ENCODE measurements around the gene EPB41L1. TPM values are rescaled to one million over a fixed set of nuclear protein-coding genes. Genes with fewer than 3 reads are reported as not detected.

Gene EPB41L1
- total RNA-seq, 1 experiment from 2014 or later = 121 TPM

GRCh38 chr20:36130390-36130789 is 24.1 kb upstream of the EPB41L1 start:
- Mint-ChIP-seq H3K9me3 (ENCODE audit: low read depth, unreplicated experiment) (no peaks in the 10 kb centered on the region), H3K36me3 (ENCODE audit: insufficient read depth, unreplicated experiment) (peaks cover 5% of the 10 kb centered on the region), H3K4me1 (ENCODE audit: low read depth, unreplicated experiment) (peaks cover 34% of the 10 kb centered on the region), H3K27ac (ENCODE audit: unreplicated experiment) (peak overlapping the region; percentile 52), H3K4me3 (ENCODE audit: low read depth, unreplicated experiment) (no peak overlapping the region), H3K27me3 (ENCODE audit: unreplicated experiment) (no peaks in the 10 kb centered on the region)
- TF ChIP-seq CTCF (IDR thresholded peaks at IDR 0.05; ENCODE audit: unreplicated experiment) = no peak
- intact Hi-C loops (cut with micrococcal nuclease; ENCODE audit: unreplicated experiment) = no loop called here
- DNase-seq = no peak
- BruUV-seq (replicated peaks) = no TSS peak
- CTCF ChIA-PET = interaction anchor here (0.8 kb wide), 1 partner anchor 9 kb away, joined by 3 read pairs; no protein-coding TSS in a partner anchor

- CTCF ChIA-PET = interaction anchor here (1.2 kb wide), 1 partner anchor 138 kb away, joined by 3 read pairs; no protein-coding TSS in a partner anchor
- intact Hi-C loops (cut with micrococcal nuclease; ENCODE audit: unreplicated experiment) = no loop called here
- TF ChIP-seq CTCF (IDR thresholded peaks at IDR 0.05; ENCODE audit: unreplicated experiment) = no peak
- no peaks in the 10 kb centered on the region for H3K9me3 Mint-ChIP-seq (ENCODE audit: low read depth, unreplicated experiment)
- peaks cover 9% of the 10 kb centered on the region for H3K36me3 Mint-ChIP-seq (ENCODE audit: insufficient read depth, unreplicated experiment)
- peaks cover 51% of the 10 kb centered on the region for H3K4me1 Mint-ChIP-seq (ENCODE audit: low read depth, unreplicated experiment)
- no peak for DNase-seq
- no peaks in the 10 kb centered on the region for H3K27me3 Mint-ChIP-seq (ENCODE audit: unreplicated experiment)
- BruUV-seq (replicated peaks) = no TSS peak
- H3K27ac Mint-ChIP-seq (ENCODE audit: unreplicated experiment) = no peak overlapping the region
- H3K4me3 Mint-ChIP-seq (ENCODE audit: low read depth, unreplicated experiment) = no peak overlapping the region
Measured at GRCh38 chr20:36132802-36133211, 21.7 kb upstream of the EPB41L1 start.

DNA sequence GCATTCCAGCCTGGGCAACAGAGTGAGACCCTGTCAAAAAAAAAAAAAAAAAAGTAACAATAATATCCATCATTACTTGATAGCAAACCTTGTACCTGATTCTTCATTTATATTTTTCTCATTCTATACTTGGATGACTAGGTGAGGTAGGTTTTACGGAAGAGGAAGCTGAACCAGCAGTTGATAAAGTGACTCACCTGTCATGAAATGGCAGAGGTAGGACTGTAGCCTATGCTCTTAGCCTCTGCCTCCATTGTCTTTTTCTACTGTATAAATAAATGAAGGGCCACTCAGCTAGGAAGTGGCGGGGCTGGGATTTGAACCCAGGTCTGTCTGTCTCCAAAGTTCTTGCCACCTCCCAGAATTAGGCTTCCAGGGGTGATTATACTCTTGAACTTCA is 20.7 kb upstream of the EPB41L1 start:
- TF ChIP-seq CTCF (IDR thresholded peaks at IDR 0.05; ENCODE audit: unreplicated experiment) = no peak
- Mint-ChIP-seq H3K27ac (ENCODE audit: unreplicated experiment) (no peak overlapping the region), H3K4me3 (ENCODE audit: low read depth, unreplicated experiment) (no peak overlapping the region), H3K4me1 (ENCODE audit: low read depth, unreplicated experiment) (peaks cover 51% of the 10 kb centered on the region), H3K27me3 (ENCODE audit: unreplicated experiment) (no peaks in the 10 kb centered on the region), H3K36me3 (ENCODE audit: insufficient read depth, unreplicated experiment) (peaks cover 11% of the 10 kb centered on the region), H3K9me3 (ENCODE audit: low read depth, unreplicated experiment) (no peaks in the 10 kb centered on the region)
- no peak for DNase-seq
- CTCF ChIA-PET = interaction anchor here (0.5 to 1.2 kb wide), 6 partner anchors 14 to 179 kb away, joined by 3 to 4 read pairs (median 4); no protein-coding TSS in a partner anchor
- no TSS peak for BruUV-seq (replicated peaks)
- intact Hi-C loops (cut with micrococcal nuclease; ENCODE audit: unreplicated experiment) = no loop called here

DNA sequence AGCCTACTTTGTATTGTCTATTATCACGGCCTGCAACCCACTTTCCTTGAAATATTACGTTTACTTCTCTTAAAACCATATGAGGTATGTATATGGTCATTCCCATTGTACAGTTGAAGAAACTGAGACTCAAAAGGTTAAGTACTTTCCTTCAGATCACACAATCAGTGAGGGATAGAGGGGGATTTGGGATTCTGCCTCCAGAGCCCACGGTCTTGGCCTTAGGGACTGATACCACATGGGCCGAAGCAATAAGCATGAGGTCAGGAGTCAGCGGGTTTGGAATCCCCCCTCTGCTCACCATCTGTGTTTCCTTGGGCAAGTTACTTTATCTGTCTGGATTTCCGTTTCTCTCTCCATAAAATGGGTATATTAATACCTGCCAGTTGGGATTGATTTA is 19.4 kb upstream of the EPB41L1 start:
- intact Hi-C loops (cut with micrococcal nuclease; ENCODE audit: unreplicated experiment) = loop anchor here (5.0 kb wide), 1 partner anchor 98 kb away; no protein-coding TSS in a partner anchor
- BruUV-seq (replicated peaks) = no TSS peak
- Mint-ChIP-seq H3K27ac (ENCODE audit: unreplicated experiment) (no peak overlapping the region), H3K4me3 (ENCODE audit: low read depth, unreplicated experiment) (no peak overlapping the region), H3K4me1 (ENCODE audit: low read depth, unreplicated experiment) (peaks cover 52% of the 10 kb centered on the region), H3K27me3 (ENCODE audit: unreplicated experiment) (no peaks in the 10 kb centered on the region), H3K36me3 (ENCODE audit: insufficient read depth, unreplicated experiment) (peaks cover 11% of the 10 kb centered on the region), H3K9me3 (ENCODE audit: low read depth, unreplicated experiment) (no peaks in the 10 kb centered on the region)
- no peak for TF ChIP-seq CTCF (IDR thresholded peaks at IDR 0.05; ENCODE audit: unreplicated experiment)
- CTCF ChIA-PET = no interaction called here
- no peak for DNase-seq

Measured in Calu3 (cell line).